Mucosa of stomach (tissue), 1 donor: ENCODE data around the gene ENG.
A peak's percentile ranks its signal among the peaks of the same experiment; 100 is the strongest.
"Not testable (repeated sequence)": the region's sequence is repeated elsewhere in the genome, so short reads cannot be mapped to it uniquely, and the experiment has no call there.

Source experiments
- H3K27me3 ChIP-seq: one replicate; pipeline ENCODE4 v1.7.0; 2013; ENCODE audit warnings: mild to moderate bottlenecking, low read length; ENCODE audit not compliant: control insufficient read depth, insufficient read depth
- H3K36me3 ChIP-seq: one replicate; pipeline ENCODE4 v1.7.0; 2013; ENCODE audit warnings: low read length; ENCODE audit not compliant: control insufficient read depth, insufficient read depth
- H3K4me1 ChIP-seq: one replicate; pipeline ENCODE4 v1.7.0; 2013; ENCODE audit warnings: mild to moderate bottlenecking, low read length; ENCODE audit not compliant: control insufficient read depth, insufficient read depth
- H3K4me3 ChIP-seq: one replicate; pipeline ENCODE4 v1.7.0; 2013; ENCODE audit warnings: low read length
- H3K9ac ChIP-seq: one replicate; pipeline ENCODE4 v1.7.0; 2013; ENCODE audit warnings: mild to moderate bottlenecking, low read length, moderate library complexity
- H3K9me3 ChIP-seq: one replicate; pipeline ENCODE4 v1.7.0; 2013; ENCODE audit warnings: mild to moderate bottlenecking, low read length, moderate library complexity; ENCODE audit not compliant: control insufficient read depth
- donor health status: Pancreatic carcinoma.

The ENG gene

DNA sequence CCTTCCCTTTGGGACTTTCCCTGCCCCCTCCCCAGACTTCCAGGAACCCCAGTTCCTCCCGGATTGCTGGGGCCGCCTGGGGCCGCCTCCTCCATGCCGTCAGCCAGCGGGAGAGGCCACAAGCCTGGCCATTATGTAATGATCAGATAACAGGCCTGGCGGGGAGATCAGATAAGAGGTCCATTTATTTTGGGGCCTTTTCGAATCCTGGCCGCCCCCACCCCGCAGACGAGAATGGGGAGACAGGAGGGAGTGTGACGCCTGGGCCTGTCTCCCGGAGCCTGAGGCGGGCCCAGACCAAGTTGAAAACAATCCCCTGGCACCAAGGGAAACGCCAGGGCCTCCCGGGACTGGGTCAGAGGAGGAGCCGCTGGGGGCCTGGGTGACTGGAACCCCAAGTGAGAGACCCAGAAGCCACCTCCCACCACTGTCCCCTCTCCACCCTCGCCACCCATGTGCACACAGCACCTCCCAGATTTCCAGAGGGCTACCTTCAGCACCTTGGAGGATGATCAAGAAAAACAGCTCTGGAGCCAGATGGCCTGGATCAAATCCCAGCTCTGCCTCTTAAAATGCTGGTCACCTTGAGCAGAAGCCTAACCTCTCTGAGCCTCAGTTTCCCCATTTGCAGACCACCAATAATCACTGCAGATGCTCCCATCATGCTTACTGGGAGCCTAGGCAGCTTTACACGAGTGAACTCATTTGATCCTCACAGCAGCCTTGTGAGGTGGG, 7.8 kb downstream of the ENG start:
- no peak overlapping the region for H3K4me3 ChIP-seq
- no peak overlapping the region for H3K9ac ChIP-seq
- H3K4me1 ChIP-seq, result no peaks in the 10 kb centered on the region
- no peaks in the 10 kb centered on the region for H3K27me3 ChIP-seq
- H3K9me3 ChIP-seq, result no peaks in the 10 kb centered on the region
- no peaks in the 10 kb centered on the region for H3K36me3 ChIP-seq

DNA sequence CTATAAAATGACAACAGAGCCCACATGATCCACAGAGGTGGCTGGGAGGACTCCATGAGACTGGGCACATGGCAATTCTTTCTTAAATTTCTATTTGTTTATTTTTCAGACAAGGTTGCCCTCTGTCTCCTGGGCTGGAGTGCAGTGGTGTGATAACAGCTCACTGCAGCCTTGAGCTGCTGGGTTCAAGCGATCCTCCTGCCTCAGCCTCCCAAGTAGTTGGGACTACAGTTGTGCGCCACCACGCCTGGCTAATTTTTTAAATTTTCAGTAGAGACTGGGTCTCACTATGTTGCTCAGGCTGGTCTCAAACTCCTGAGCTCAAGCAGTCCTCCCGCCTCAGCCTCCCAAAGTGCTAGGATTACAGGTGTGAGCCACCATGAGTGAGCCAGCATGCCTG, 8.8 kb downstream of the ENG start:
- H3K4me3 ChIP-seq, H3K36me3 ChIP-seq, H3K4me1 ChIP-seq: not testable (repeated sequence)

DNA sequence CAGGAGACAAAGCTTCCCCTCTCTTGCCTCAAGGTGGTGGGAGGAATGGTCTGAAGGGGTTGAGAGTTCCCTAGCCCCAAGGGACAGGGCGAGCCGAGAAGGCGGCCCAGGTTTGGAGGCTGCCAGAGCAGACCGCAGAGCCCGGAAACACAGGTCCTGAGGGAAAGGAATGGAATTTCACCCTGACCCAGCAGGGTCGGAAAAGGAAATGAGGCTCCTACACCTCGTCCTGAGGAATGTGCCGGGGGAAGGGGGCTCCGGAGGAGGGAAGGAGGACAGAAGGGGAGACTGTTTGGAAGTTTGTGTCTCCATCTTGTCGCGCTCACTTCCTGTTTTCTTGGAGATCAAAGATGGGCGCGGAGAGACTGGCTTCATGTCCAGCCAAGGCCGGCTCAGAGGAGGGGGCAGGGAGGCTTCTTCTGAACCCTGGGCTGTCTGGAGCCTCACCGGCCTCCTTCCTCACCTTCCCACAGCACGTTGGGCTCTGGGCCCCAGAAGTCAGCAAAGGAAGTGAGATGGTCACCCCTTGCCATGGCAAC, 9.6 kb downstream of the ENG start:
- H3K27me3 ChIP-seq, result no peaks in the 10 kb centered on the region
- no peaks in the 10 kb centered on the region for H3K9me3 ChIP-seq
- no peaks in the 10 kb centered on the region for H3K36me3 ChIP-seq
- no peaks in the 10 kb centered on the region for H3K4me1 ChIP-seq
- no peak overlapping the region for H3K4me3 ChIP-seq
- no peak overlapping the region for H3K9ac ChIP-seq

More for the DNA sequence above, 8.8 kb downstream of the ENG start:
- not testable (repeated sequence) for H3K27me3 ChIP-seq, H3K9me3 ChIP-seq, H3K9ac ChIP-seq

DNA sequence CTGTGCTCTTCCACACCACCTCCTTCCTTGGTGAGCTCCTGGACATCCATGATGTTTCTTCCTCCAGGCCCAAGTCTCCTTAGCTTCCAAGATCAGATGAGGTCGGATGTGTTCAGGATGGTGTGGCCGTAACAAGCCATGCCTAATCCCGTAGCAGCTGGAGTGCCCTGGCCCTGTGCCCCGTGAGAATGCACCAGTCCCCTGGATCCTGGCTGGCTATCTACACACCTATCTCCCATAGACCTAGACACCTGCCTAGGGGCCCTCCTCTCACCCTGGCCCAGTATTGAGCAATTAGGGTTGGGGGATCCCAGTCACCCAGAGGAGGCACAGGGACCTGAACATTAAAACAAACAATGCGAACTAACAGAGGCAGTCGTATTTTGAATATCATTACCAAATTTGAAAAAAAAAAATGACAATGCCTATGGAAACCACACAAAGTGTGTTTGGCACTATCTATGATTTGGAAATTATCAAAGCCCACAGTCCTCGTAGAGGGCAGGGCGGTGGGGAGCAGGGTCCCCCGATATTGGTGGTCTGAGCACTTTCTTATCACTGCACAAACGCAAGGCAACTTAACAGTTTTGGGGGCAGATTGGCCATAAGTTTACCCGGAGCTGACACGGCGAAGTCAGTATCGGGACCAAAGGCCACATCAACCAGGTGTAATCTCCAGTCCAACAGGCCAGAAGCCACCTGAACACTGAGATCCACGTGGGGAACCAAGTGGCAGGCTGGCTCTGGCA, 13.2 kb downstream of the ENG start:
- H3K9ac ChIP-seq, result no peak overlapping the region
- H3K4me3 ChIP-seq, result no peak overlapping the region
- H3K9me3 ChIP-seq, result no peaks in the 10 kb centered on the region
- no peaks in the 10 kb centered on the region for H3K36me3 ChIP-seq
- peaks cover 12% of the 10 kb centered on the region for H3K4me1 ChIP-seq
- H3K27me3 ChIP-seq, result no peaks in the 10 kb centered on the region

DNA sequence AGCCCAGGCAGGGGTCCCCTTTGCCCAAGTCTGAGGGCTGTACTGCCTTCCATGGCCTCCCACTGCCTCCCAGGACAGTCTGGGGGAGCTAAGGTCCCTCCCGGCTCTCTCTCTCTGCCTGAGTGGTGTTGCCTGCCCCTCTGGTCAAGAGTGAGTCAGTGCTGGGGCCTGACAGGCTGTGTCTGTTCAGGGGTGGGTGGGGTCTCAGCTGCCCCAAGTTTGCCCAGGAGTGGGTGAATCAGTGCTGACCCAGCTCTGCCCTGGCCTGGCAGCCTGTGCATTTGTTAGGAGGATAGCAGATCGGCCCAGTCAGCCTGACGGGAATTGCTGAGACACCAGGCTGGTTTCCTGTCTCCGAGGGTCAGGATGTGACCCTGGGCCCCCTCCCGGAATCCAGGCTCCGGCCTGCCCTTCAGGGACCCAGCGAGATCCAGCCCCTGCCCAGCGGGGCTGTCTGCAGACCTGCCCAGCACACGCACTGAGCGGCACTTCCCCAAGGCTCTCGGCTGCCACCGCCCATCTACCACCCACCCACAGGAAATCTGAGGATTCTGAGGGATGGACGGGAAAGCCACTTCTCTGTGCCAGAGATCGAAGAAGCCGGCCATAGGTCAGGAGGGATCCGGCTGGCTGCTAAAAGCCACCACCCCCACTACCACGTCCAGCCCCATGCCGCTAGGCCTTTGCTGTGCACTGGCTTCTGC, 15.9 kb downstream of the ENG start:
- Histone ChIP-seq H3K9ac (no peak overlapping the region), H3K9me3 (no peaks in the 10 kb centered on the region), H3K36me3 (no peaks in the 10 kb centered on the region), H3K4me3 (no peak overlapping the region), H3K4me1 (peaks cover 22% of the 10 kb centered on the region), H3K27me3 (no peaks in the 10 kb centered on the region)

DNA sequence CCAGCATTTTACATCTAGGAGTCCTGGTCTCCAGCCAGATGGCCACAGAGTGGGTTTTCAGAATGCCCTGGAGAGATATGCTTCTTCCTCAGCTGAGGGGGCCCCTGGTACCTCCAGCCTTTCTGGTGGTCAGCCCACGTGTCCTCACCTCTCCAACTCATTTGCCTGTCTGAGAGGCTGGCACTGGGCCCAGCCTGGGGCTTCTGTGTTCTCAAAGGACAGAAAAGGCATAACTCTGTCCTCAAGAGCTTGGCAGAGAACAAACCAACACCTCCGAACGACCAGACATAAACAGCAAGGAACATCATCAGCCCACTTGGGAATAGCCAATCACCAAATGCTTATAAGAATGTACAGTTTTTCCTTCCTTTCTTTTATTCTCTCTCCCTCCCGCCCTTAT, 17.1 kb downstream of the ENG start:
- H3K4me3 ChIP-seq, result no peak overlapping the region
- peaks cover 22% of the 10 kb centered on the region for H3K4me1 ChIP-seq
- H3K9ac ChIP-seq, result no peak overlapping the region
- H3K36me3 ChIP-seq, result no peaks in the 10 kb centered on the region
- no peaks in the 10 kb centered on the region for H3K27me3 ChIP-seq
- H3K9me3 ChIP-seq, result no peaks in the 10 kb centered on the region

DNA sequence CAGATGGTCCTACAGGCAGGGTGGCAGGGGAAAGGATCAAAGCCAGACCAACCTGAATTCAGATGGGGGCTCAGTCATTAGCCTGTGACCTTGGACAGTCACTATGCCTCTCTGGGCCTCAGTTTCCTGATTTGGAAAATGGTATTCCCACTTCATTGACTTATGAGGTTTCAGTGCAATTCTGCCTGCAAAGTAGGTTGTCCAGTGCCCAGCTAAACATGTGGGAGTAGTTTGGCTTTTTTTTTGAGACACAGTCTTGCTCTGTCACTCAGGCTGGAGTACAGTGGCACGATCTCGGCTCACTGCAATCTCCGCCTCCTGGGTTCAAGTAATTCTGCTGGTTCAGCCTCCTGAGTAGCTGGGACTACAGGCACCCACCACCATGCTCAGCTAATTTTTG, 17.9 kb downstream of the ENG start:
- Histone ChIP-seq H3K4me1 (peaks cover 22% of the 10 kb centered on the region), H3K9ac (peak overlapping the region; percentile 36)
- H3K27me3 ChIP-seq, H3K4me3 ChIP-seq, H3K9me3 ChIP-seq, H3K36me3 ChIP-seq: not testable (repeated sequence)

DNA sequence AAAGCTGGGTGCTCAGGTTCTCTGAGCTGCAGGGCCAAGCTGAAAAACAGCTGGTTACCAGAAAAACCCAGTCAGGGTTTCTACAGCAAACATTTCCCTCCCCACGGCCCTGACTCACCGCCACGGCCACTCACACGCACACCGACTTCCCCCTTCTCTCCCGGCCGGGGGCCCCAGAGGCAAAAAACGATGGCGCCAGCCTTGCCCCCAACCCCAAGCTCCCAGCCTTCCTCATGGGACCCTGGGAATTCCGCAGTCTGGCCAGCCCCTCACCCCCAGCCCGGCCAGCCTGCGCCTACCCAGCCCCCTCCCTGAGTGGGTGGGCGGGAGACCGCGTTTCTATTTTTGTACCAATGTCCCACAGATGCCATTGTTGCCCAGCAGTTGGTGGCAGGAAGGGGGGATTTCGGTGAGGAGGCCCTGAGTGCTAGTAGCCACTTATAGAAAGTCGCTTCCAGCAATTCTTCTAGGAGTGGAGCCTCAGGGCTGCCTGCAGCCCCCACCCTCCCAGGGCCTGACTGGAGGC, 18.4 kb downstream of the ENG start:
- Histone ChIP-seq H3K4me3 (no peak overlapping the region), H3K27me3 (no peaks in the 10 kb centered on the region), H3K4me1 (peaks cover 22% of the 10 kb centered on the region), H3K9ac (peak overlapping the region; percentile 36), H3K36me3 (no peaks in the 10 kb centered on the region), H3K9me3 (no peaks in the 10 kb centered on the region)

DNA sequence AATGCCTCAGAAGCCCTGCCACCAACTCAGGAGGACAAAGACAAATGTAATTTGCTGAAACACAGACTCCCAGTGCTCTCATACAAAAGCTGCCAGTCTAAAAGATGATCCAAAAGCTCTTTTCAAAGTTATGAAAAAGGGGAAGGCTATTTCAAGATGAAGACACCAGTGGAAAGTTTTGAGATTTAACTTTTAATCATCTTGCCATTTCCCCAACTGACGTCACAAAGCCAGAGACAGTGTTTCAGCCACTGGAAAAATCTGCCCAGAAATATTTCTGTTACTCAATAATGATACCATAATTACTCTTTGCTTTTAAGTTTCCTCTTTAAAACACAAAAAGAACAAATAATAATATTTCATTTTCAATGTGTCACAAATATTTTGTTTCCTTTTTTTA, 20.9 kb downstream of the ENG start:
- no peaks in the 10 kb centered on the region for H3K9me3 ChIP-seq
- H3K9ac ChIP-seq, result no peak overlapping the region
- peaks cover 24% of the 10 kb centered on the region for H3K4me1 ChIP-seq
- peaks cover 3% of the 10 kb centered on the region for H3K27me3 ChIP-seq
- no peak overlapping the region for H3K4me3 ChIP-seq
- H3K36me3 ChIP-seq, result no peaks in the 10 kb centered on the region

DNA sequence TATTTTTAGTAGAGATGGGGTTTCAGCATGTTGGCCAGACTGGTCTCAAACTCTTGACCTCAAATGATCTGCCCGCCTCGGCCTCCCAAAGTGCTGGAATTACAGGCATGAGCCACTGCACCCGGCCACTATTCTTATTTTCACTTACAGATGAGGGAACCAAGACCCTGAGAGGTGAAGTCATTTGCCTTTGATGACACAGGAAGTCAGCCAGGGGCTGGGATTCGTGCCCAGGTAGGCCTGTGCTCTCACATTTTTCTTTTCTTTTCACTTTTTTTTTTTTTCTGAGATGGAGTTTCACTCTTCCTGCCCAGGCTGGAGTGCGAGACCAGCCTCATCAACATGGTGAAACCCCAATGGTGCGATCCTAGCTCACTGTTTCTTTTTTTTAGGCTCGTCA, 22.2 kb downstream of the ENG start:
- Histone ChIP-seq H3K36me3 (no peaks in the 10 kb centered on the region), H3K9me3 (no peaks in the 10 kb centered on the region), H3K4me3 (no peak overlapping the region), H3K9ac (no peak overlapping the region), H3K27me3 (peaks cover 4% of the 10 kb centered on the region), H3K4me1 (peaks cover 28% of the 10 kb centered on the region)

DNA sequence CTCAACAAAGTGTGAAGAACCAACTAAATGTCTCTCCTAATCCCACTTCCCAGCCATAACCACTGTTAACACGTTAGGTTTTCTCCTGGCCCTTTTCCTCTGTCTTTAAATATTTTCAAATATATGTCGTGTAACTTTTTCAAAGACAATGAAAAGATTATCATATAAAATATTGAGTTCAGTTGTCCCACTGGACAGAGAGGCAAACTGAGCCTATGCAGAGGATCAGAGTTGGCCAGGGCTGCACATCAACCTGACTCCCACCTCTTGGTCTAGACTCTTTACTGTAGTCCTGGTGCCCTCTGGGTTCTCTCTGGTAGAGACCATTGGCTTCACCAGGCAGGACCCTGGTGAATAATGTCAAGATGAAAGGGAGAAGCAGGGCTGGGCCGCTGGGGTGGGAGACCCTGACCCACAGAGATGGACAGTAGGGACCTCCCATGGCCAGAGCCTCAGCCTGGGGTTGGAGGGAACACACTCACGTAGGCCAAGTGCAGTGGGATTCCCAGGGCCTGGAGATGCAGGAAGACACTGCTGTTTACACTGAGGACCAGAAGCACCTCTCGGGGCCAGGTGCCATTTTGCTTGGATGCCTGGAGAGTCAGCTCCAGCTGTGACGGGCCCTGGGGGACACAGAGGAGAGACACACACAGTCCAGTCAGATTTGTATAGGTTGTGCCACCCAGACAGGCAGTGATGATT, 25.1 kb downstream of the ENG start:
- Histone ChIP-seq H3K9me3 (no peaks in the 10 kb centered on the region), H3K36me3 (no peaks in the 10 kb centered on the region), H3K4me1 (peaks cover 11% of the 10 kb centered on the region), H3K27me3 (peaks cover 16% of the 10 kb centered on the region), H3K4me3 (no peak overlapping the region), H3K9ac (no peak overlapping the region)
